ENCODE data around the gene FXYD2. TPM values are rescaled to one million over a fixed set of nuclear protein-coding genes. Genes with fewer than 3 reads are reported as not detected.
"Not testable (repeated sequence)": the region's sequence is repeated elsewhere in the genome, so short reads cannot be mapped to it uniquely, and the experiment has no call there.

Gene FXYD2
- total and polyA plus RNA-seq, 2 of the 4 experiments (the other 2 are of a cell fraction): 0.09 TPM; not detected in 1

DNA sequence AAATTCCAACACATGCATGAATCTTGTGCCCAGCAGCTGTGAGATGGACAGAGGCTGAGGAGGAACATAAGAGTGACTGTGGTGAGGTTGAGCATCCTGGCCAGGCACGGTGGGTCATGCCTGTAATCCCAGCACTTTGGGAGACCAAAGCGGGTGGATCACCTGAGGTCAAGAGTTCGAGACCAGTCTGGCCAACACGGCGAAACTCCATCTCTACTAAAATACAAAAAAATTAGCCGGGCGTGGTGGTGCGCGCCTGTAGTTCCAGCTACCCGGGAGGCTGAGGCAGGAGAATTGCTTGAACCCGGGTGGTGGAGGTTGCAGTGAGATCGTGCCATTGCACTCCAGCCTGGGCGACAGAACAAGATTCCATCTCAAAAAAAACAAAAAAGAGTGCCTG is 41.0 kb upstream of the FXYD2 start:
- ATAC-seq (ENCODE audit: low read depth); H4K5ac ChIP-seq (ENCODE audit: low read depth, low read length); H3K9me3 ChIP-seq (ENCODE audit: control insufficient read depth, insufficient read depth, low read length); H3K9ac ChIP-seq (ENCODE audit: low read depth, low read length); H2AK9ac ChIP-seq (replicated peaks; ENCODE audit: low read depth, low read length, poor library complexity); H3K4me1 ChIP-seq (ENCODE audit: control insufficient read depth, insufficient read depth, low read length); H2BK5ac ChIP-seq (ENCODE audit: low read depth, low read length, poor library complexity, severe bottlenecking); H3K56ac ChIP-seq (ENCODE audit: extremely low read depth, insufficient read depth, low read length); H2BK120ac ChIP-seq (ENCODE audit: low read depth, low read length); H3K27ac ChIP-seq (ENCODE audit: insufficient read depth, low read length); H3K9me1 ChIP-seq (ENCODE audit: insufficient read depth, low read length); POLR2A ChIA-PET (ENCODE audit: unreplicated experiment); H2AFZ ChIP-seq (replicated peaks; ENCODE audit: low read length, poor library complexity); H3K23ac ChIP-seq (ENCODE audit: low read depth, low read length); H2AK5ac ChIP-seq (ENCODE audit: low read depth, low read length); DNase-seq; H4K8ac ChIP-seq (ENCODE audit: low read depth in 2 of 2, low read length in 2 of 2); H3K14ac ChIP-seq (replicated peaks; ENCODE audit: low read depth, low read length); H3K18ac ChIP-seq (ENCODE audit: low read depth, low read length); intact Hi-C loops (cut with micrococcal nuclease); H4K20me1 ChIP-seq (ENCODE audit: insufficient read depth, low read length); H2BK20ac ChIP-seq (ENCODE audit: low read depth, low read length); H4K91ac ChIP-seq (ENCODE audit: insufficient read depth, low read depth, low read length); H2BK15ac ChIP-seq (ENCODE audit: low read depth, low read length); H3K4ac ChIP-seq (ENCODE audit: low read depth, low read length); in situ Hi-C loops (cut with MboI; ENCODE audit: low sequenced_read_pairs); H3K36me3 ChIP-seq (ENCODE audit: control insufficient read depth, insufficient read depth, low read length); H3K27me3 ChIP-seq (ENCODE audit: control insufficient read depth, insufficient read depth, low read length); dilution Hi-C loops (cut with HindIII; ENCODE audit: low sequenced_read_pairs, unreplicated experiment); H3K79me1 ChIP-seq (ENCODE audit: low read depth in 1 of 2, low read length in 2 of 2); H3K4me2 ChIP-seq (ENCODE audit: low read depth, low read length); BruUV-seq (replicated peaks); H3K4me3 ChIP-seq (ENCODE audit: insufficient read depth, low read depth, low read length): not testable (repeated sequence)
- WGBS, 2 experiments (ENCODE audit: extremely low coverage in 2 of 2, insufficient read length in 1 of 2): 83% methylated on average over 5 of the region's 13 CpGs; no CpG with 5 or more reads in 1 of the 2 experiments
- CTCF ChIA-PET: interaction anchor here (0.6 kb wide), 1 partner anchor 79 kb away, joined by 3 read pairs; no protein-coding TSS in a partner anchor

All from IMR-90 (cell line).